ENCODE results near the gene KRTAP6-1.

DNA sequence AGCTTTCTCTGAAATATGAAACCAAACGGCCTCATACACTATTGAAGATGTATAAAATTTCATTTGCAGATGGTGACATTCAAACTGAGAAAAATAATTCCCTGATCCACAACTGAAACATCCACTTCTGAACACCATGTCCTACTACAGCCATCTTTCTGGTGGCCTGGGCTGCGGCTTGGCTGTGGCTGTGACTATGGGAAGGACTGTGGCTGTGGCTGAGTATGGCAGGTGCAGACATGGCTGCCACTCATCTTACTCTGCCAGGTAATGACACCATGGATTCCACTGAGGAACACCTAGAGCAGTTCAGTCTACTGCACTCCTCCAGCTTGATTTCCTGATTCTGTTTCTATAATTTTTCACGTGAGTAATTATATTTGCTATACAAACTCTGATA is 6.8 kb upstream of the KRTAP6-1 start, which contains the start of gene KRTAP20-4:
- no peak for TF ChIP-seq EP300 (IDR thresholded peaks at IDR 0.05)
- TF ChIP-seq, protein P1, sequence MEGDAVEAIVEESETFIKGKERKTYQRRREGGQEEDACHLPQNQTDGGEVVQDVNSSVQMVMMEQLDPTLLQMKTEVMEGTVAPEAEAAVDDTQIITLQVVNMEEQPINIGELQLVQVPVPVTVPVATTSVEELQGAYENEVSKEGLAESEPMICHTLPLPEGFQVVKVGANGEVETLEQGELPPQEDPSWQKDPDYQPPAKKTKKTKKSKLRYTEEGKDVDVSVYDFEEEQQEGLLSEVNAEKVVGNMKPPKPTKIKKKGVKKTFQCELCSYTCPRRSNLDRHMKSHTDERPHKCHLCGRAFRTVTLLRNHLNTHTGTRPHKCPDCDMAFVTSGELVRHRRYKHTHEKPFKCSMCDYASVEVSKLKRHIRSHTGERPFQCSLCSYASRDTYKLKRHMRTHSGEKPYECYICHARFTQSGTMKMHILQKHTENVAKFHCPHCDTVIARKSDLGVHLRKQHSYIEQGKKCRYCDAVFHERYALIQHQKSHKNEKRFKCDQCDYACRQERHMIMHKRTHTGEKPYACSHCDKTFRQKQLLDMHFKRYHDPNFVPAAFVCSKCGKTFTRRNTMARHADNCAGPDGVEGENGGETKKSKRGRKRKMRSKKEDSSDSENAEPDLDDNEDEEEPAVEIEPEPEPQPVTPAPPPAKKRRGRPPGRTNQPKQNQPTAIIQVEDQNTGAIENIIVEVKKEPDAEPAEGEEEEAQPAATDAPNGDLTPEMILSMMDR (IDR thresholded peaks at IDR 0.05) = no peak
